ENCODE measurements around the gene SELENON. TPM values are rescaled to one million over a fixed set of nuclear protein-coding genes. Genes with fewer than 3 reads are reported as not detected.
A peak's percentile ranks its signal among the peaks of the same experiment; 100 is the strongest.

The SELENON gene
- total and polyA plus RNA-seq, 9 of the 15 experiments (the other 6 are each of a cell fraction or from before 2014, with no cell fraction given) = 0.43 to 26.7 (median 7.0) TPM

GRCh38 chr1:25854554-25854953, 54.6 kb downstream of the SELENON start (continued):
- TF ChIP-seq MGA (IDR thresholded peaks at IDR 0.05) (no peak), FOXK2 (conservative IDR thresholded peaks at IDR 0.05 in 1 of 2, IDR thresholded peaks at IDR 0.05 in 1 of 2; ENCODE audit: low read depth in 2 of 2) (0 out of 4 replicates have a peak, but pooled peaks of 1 of the 2 experiments have one; percentile 21), ZNF589 (CRISPR knock-in tag; IDR thresholded peaks at IDR 0.05; ENCODE audit: low read depth) (no peak), ATF7 (IDR thresholded peaks at IDR 0.05) (0 out of 2 replicates have a peak, but pooled peaks have one; percentile 26), BRF2 (IDR thresholded peaks at IDR 0.05; ENCODE audit: borderline replicate concordance, insufficient read depth, insufficient read length) (no peak), MAZ (CRISPR knock-in tag; conservative IDR thresholded peaks at IDR 0.05 in 1 of 2, IDR thresholded peaks at IDR 0.05 in 1 of 2) (no peak), NCOR1 (IDR thresholded peaks at IDR 0.05) (peak; percentile 79), TCF15 (CRISPR knock-in tag; IDR thresholded peaks at IDR 0.05) (no peak), ZFPM2 (CRISPR knock-in tag; IDR thresholded peaks at IDR 0.05) (no peak), DPF2 (IDR thresholded peaks at IDR 0.05) (peak; percentile 37), ZNF507 (tag; conservative IDR thresholded peaks at IDR 0.05) (no peak)
- TF ChIP-seq, protein P1, sequence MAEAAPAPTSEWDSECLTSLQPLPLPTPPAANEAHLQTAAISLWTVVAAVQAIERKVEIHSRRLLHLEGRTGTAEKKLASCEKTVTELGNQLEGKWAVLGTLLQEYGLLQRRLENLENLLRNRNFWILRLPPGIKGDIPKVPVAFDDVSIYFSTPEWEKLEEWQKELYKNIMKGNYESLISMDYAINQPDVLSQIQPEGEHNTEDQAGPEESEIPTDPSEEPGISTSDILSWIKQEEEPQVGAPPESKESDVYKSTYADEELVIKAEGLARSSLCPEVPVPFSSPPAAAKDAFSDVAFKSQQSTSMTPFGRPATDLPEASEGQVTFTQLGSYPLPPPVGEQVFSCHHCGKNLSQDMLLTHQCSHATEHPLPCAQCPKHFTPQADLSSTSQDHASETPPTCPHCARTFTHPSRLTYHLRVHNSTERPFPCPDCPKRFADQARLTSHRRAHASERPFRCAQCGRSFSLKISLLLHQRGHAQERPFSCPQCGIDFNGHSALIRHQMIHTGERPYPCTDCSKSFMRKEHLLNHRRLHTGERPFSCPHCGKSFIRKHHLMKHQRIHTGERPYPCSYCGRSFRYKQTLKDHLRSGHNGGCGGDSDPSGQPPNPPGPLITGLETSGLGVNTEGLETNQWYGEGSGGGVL (CRISPR knock-in tag; IDR thresholded peaks at IDR 0.05) = no peak

Measured in K562 (cell line).